K562 (cell line): ENCODE data around the gene NUBPL. TPM values are rescaled to one million over a fixed set of nuclear protein-coding genes. Genes with fewer than 3 reads are reported as not detected.

ENCODE experiments used
- ATAC-seq: fragments of 200-7000 bp; cut with Tn5 transposase; 3 replicates; pipeline ENCODE4 v1.9.1; 2020; ENCODE audit warnings: moderate library complexity
- BruUV-seq: library from RNA; stranded (reverse); fragments of 400-500 nt; replicated peaks from 2 replicates; lab custom pipeline; 2021; lab: Mats Ljungman, UMichigan
- CTCF ChIA-PET: fragments of 300-600 bp; formaldehyde crosslinking; extraction: SDS; loops from one replicate; lab custom pipeline; 2021; ENCODE audit warnings: low intra/inter-chr PET ratio; lab: Yijun Ruan, JAX
- POLR2A ChIA-PET: fragments of 300-600, 350-650 bp; sonication (Branson Sonifier 250); formaldehyde crosslinking; extraction: SDS; loops from one replicate; lab custom pipeline; 2021; ENCODE audit warnings: antibody characterized with exemption, inconsistent platforms; lab: Yijun Ruan, JAX
- DNase-seq, 4 experiments: peaks; one replicate each; pipeline versions ENCODE4 v3.0.0 to v3.0.0-alpha.2; 2011 to 2018; ENCODE audit warnings: low spot score in 3 of 4, mixed read lengths in 3 of 4; ENCODE audit errors: extremely low read depth in 1 of 4
- FAIRE-seq: peaks from 2 replicates; lab custom pipeline; 2011; peaks lifted over from hg19 to GRCh38; lab: Jason Lieb, UNC
- H2AFZ ChIP-seq: 2 replicates; pipeline ENCODE4 v1.6.0; 2011; ENCODE audit warnings: low read depth, low read length, control low read depth, inconsistent platforms
- H3K27ac ChIP-seq: fragments of 200-600 bp; 3 replicates; pipeline ENCODE4 v1.8.0; 2011; ENCODE audit warnings: low read depth, mild to moderate bottlenecking, control low read depth, inconsistent platforms, low read length, moderate library complexity, mixed read lengths; ENCODE audit errors: extremely low read depth
- H3K27me3 ChIP-seq, 2 experiments: fragments of 300-600 bp in 1 of 2; 2 replicates in 1 of 2; 3 replicates in 1 of 2; pipeline versions ENCODE4 v1.6.0 to v1.8.0; 2011; ENCODE audit warnings: inconsistent platforms in 2 of 2, low read length in 2 of 2, mild to moderate bottlenecking in 1 of 2, mixed read lengths in 1 of 2, moderate library complexity in 1 of 2; ENCODE audit not compliant: control insufficient read depth in 2 of 2, insufficient read depth in 2 of 2
- H3K36me3 ChIP-seq: fragments of 300-600 bp; 3 replicates; pipeline ENCODE4 v1.8.0; 2011; ENCODE audit warnings: mild to moderate bottlenecking, low read length, inconsistent platforms; ENCODE audit not compliant: control insufficient read depth, insufficient read depth
- H3K4me1 ChIP-seq, 2 experiments: fragments of 200-600 bp in 1 of 2; replicated peaks in 1 of 2; 2 replicates in 1 of 2; 3 replicates in 1 of 2; pipeline versions ENCODE4 v1.5.1 to v1.8.0; 2011; ENCODE audit warnings: inconsistent platforms in 2 of 2, low read length in 2 of 2, mild to moderate bottlenecking in 1 of 2, mixed read lengths in 1 of 2, moderate library complexity in 1 of 2; ENCODE audit not compliant: control insufficient read depth in 2 of 2, insufficient read depth in 2 of 2
- H3K4me2 ChIP-seq: 2 replicates; pipeline ENCODE4 v1.6.1; 2011; ENCODE audit warnings: low read length, control low read depth, inconsistent platforms, mixed read lengths; ENCODE audit not compliant: insufficient read depth
- H3K4me3 ChIP-seq: fragments of 200-600 bp; sonication (generic), shearing (Covaris generic); 2 replicates; pipeline ENCODE4 v1.5.1; 2016; ENCODE audit warnings: control low read depth, inconsistent platforms
- H3K79me2 ChIP-seq: fragments of 200-600 bp; 3 replicates; pipeline ENCODE4 v1.8.0; 2011; ENCODE audit warnings: low read length, inconsistent platforms; ENCODE audit not compliant: control insufficient read depth, insufficient read depth
- H3K9ac ChIP-seq, 2 experiments: 2 replicates each; pipeline versions ENCODE4 v1.6.0 to v1.6.1; 2011; ENCODE audit warnings: low read depth in 2 of 2, low read length in 2 of 2, control low read depth in 1 of 2, inconsistent platforms in 1 of 2, mild to moderate bottlenecking in 1 of 2, mixed read lengths in 1 of 2; ENCODE audit not compliant: insufficient read depth in 1 of 2
- H3K9me1 ChIP-seq: one replicate; pipeline ENCODE4 v1.6.0; 2011; ENCODE audit warnings: inconsistent platforms, mild to moderate bottlenecking, low read length, moderate library complexity; ENCODE audit not compliant: control insufficient read depth, insufficient read depth
- H3K9me3 ChIP-seq: replicated peaks from 2 replicates; pipeline ENCODE4 v1.5.1; 2011; ENCODE audit warnings: low read depth, low read length, inconsistent platforms; ENCODE audit not compliant: control insufficient read depth, insufficient read depth
- H4K20me1 ChIP-seq: replicated peaks from 2 replicates; pipeline ENCODE4 v1.6.1; 2011; ENCODE audit warnings: low read length, inconsistent platforms, mixed read lengths; ENCODE audit not compliant: control insufficient read depth, insufficient read depth
- ARID1B ChIP-seq: fragments of 450-650 bp; IDR thresholded peaks from 2 replicates; pipeline ENCODE4 v1.6.1; 2016; ENCODE audit warnings: antibody characterized with exemption, mild to moderate bottlenecking, inconsistent platforms
- ATF3 ChIP-seq, 2 experiments: fragments of 450-650 bp in 1 of 2; sonication (generic) in 1 of 2; formaldehyde crosslinking in 1 of 2; IDR thresholded peaks in 1 of 2; conservative IDR thresholded peaks in 1 of 2; 2 replicates each; pipeline versions ENCODE4 v1.6.1 to v1.8.1; 2016 to 2023; ENCODE audit warnings: mild to moderate bottlenecking in 2 of 2, moderate library complexity in 2 of 2, inconsistent platforms in 1 of 2, missing genetic modification reagents in 1 of 2
- HMGXB4 ChIP-seq: sonication (generic); formaldehyde crosslinking; IDR thresholded peaks from 2 replicates; pipeline ENCODE4 v1.8.1; 2023; ENCODE audit warnings: mild to moderate bottlenecking, missing genetic modification reagents
- IFI16 ChIP-seq: fragments of 250-450 bp; sonication (Bioruptor Pico); IDR thresholded peaks from 2 replicates; pipeline ENCODE4 v2.1.2; 2022; ENCODE audit warnings: mild to moderate bottlenecking, inconsistent platforms
- SMARCA5 ChIP-seq: fragments of 450-650 bp; IDR thresholded peaks from 2 replicates; pipeline ENCODE4 v1.6.1; 2016
- WGBS: fragments of 100-300 bp; shearing (Covaris generic); methylation state at CpG from one replicate; pipeline ENCODE4 v1.1.6; 2016; ENCODE audit warnings: low coverage, mixed read lengths; ENCODE audit not compliant: insufficient coverage; ENCODE audit errors: missing lambda C conversion rate; 5-methylcytosine and 5-hydroxymethylcytosine counted together
- in situ Hi-C: fragments of 300-500 bp; cut with MboI; formaldehyde crosslinking; loops from 4 replicates; pipeline ENCODE4 v1.15.0; 2018; ENCODE audit warnings: inconsistent platforms, mixed read lengths
- intact Hi-C: fragments of 100-400 bp; cut with micrococcal nuclease; formaldehyde crosslinking; loops from 2 replicates; pipeline ENCODE4 v1.14.2; 2022
- polyA plus RNA-seq, 8 experiments: library from polyadenylated mRNA; depleted of rRNA in 4 of 8; stranded (reverse) in 5 of 8; unstranded in 3 of 8; fragments of >200 nt; fragmentation: Nextera tagmentation in 2 of 8; fragmentation: Illumina TruSeq in 1 of 8; extraction: Ambion mirVana in 2 of 8; extraction: Trizol in 1 of 8; gene quantifications; 2 replicates each; pipeline versions ENCODE4 v1.2.1 to v1.2.3, GENCODE V29; 2011 to 2014; ENCODE audit warnings: inconsistent platforms in 1 of 8, missing spikeins in 1 of 8
- total RNA-seq, 7 experiments: library from RNA; depleted of rRNA in 6 of 7; stranded (reverse); fragments of >200 nt in 6 of 7; fragmentation: Illumina TruSeq in 2 of 7; extraction: Trizol in 2 of 7; gene quantifications; 2 replicates each; pipeline versions ENCODE4 v1.2.1 to v1.2.3, GENCODE V29; 2011 to 2021; ENCODE audit warnings: low replicate concordance in 1 of 7

The NUBPL gene
- total and polyA plus RNA-seq, 9 of the 15 experiments (the other 6 are each of a cell fraction or from before 2014, with no cell fraction given): 3.2 to 8.7 (median 6.1) TPM

- no peaks in the 10 kb centered on the region for H3K36me3 ChIP-seq
- no peaks in the 10 kb centered on the region; a peak in 1 of 5 replicates for H3K4me1 ChIP-seq
- intact Hi-C loops: no loop called here
- ChIA-PET CTCF (no interaction called here), POLR2A (no interaction called here)
- no peak overlapping the region for H3K9ac ChIP-seq
- H3K4me2 ChIP-seq: no peak overlapping the region; the same call in 1 of the 2 replicates
- peak overlapping the region; percentile 65 for H2AFZ ChIP-seq
- FAIRE-seq: no peak
- in situ Hi-C loops: no loop called here
- BruUV-seq: no TSS peak
- no peaks in the 10 kb centered on the region for H3K79me2 ChIP-seq
- ATAC-seq: no peak
- H3K9me1 ChIP-seq: no peaks in the 10 kb centered on the region
- H3K9me3 ChIP-seq: no peaks in the 10 kb centered on the region
- H4K20me1 ChIP-seq: no peaks in the 10 kb centered on the region
- H3K27ac ChIP-seq: no peak overlapping the region
- no peaks in the 10 kb centered on the region for H3K27me3 ChIP-seq
- TF ChIP-seq HMGXB4 (CRISPR knock-in tag) (no peak), IFI16 (no peak)
- WGBS: 14% methylated on average over 7 of the region's 7 CpGs
- H3K4me3 ChIP-seq: no peak overlapping the region
- DNase-seq: no peak
Measured at GRCh38 chr14:31876741-31877140, 315.5 kb downstream of the NUBPL start.

GRCh38 chr14:31877255-31877798, 316.1 kb downstream of the NUBPL start:
- TF ChIP-seq ARID1B (no peak), ATF3 (IDR thresholded peaks at IDR 0.05) (no peak), ATF3 (CRISPR knock-in tag; conservative IDR thresholded peaks at IDR 0.05) (no peak), SMARCA5 (no peak)
- 16% methylated on average over 9 of the region's 9 CpGs for WGBS
- H3K9ac ChIP-seq: no peak overlapping the region

More at GRCh38 chr14:31877255-31877798, 316.1 kb downstream of the NUBPL start:
- ChIA-PET CTCF (no interaction called here), POLR2A (no interaction called here)
- Histone ChIP-seq H3K79me2 (no peaks in the 10 kb centered on the region), H3K27ac (no peak overlapping the region), H3K9me3 (no peaks in the 10 kb centered on the region), H3K4me3 (no peak overlapping the region), H4K20me1 (no peaks in the 10 kb centered on the region), H2AFZ (peak overlapping the region; percentile 65), H3K36me3 (no peaks in the 10 kb centered on the region), H3K9me1 (no peaks in the 10 kb centered on the region), H3K27me3 (no peaks in the 10 kb centered on the region), H3K4me1 (no peaks in the 10 kb centered on the region; a peak in 1 of 5 replicates), H3K4me2 (peak overlapping the region; percentile 1)
- in situ Hi-C loops (no loop called here), intact Hi-C loops (no loop called here)
- FAIRE-seq: no peak
- DNase-seq: no peak
- ATAC-seq: no peak
- BruUV-seq: no TSS peak
